Measurements from ENCODE around the gene SPINT3. TPM values are rescaled to one million over a fixed set of nuclear protein-coding genes. Genes with fewer than 3 reads are reported as not detected.
A peak's percentile ranks its signal among the peaks of the same experiment; 100 is the strongest.

The SPINT3 gene
- total and polyA plus RNA-seq, 11 donors, result not detected

DNA sequence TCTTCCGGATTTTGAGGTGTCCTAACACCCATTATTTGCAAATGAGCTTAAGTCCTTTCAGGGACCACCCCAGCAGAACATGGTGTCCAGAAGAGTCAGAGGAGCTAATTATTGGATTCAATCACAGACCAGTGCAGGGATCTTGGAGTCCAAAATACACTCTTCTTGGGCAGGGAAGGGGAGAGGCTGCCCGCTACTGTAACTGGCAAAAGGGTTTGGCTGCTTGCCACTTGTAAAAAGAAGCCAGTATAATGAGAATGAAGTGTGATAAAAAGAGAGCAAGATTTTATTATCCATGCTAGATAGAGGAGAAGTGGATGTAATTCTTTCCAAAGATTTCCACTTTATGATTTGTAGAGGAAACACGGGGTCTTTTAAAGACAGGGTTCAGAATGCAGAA is 19.3 kb downstream of the SPINT3 start:
- DNase-seq (no peak), ATAC-seq (no peak)
- WGBS, 4 donors, result 68 to 84% (median 73%) methylated on average over 3 of the region's 3 CpGs
- peaks cover 0 to 25% (median 6%) of the 10 kb centered on the region in 9 donors for H3K27me3 ChIP-seq
- H3K4me1 ChIP-seq, result no peaks in the 10 kb centered on the region
- intact Hi-C loops (cut with DNase I), result no loop called here
- H3K27ac ChIP-seq, result no peak overlapping the region
- TF ChIP-seq POLR2A (IDR thresholded peaks at IDR 0.05) (no peak), CTCF (IDR thresholded peaks at IDR 0.05) (no peak)
- H3K9me3 ChIP-seq, result no peaks in the 10 kb centered on the region
- no peak overlapping the region for H3K4me3 ChIP-seq
- H3K36me3 ChIP-seq, result no peaks in the 10 kb centered on the region

GRCh38 chr20:45495501-45495941 is 19.9 kb downstream of the SPINT3 start:
- WGBS, 4 donors, result 84 to 100% (median 85%) methylated on average over 1 of the region's 1 CpG
- no peaks in the 10 kb centered on the region for H3K9me3 ChIP-seq
- ATAC-seq (no peak), DNase-seq (no peak)
- no peaks in the 10 kb centered on the region for H3K36me3 ChIP-seq
- TF ChIP-seq CTCF (IDR thresholded peaks at IDR 0.05), result no peak
- TF ChIP-seq POLR2A (IDR thresholded peaks at IDR 0.05), result no peak
- H3K4me1 ChIP-seq, result no peaks in the 10 kb centered on the region
- H3K4me3 ChIP-seq, result no peak overlapping the region
- intact Hi-C loops (cut with DNase I), result no loop called here
- H3K27me3 ChIP-seq, result peaks cover 0 to 25% (median 6%) of the 10 kb centered on the region in 9 donors
- H3K27ac ChIP-seq, result no peak overlapping the region

DNA sequence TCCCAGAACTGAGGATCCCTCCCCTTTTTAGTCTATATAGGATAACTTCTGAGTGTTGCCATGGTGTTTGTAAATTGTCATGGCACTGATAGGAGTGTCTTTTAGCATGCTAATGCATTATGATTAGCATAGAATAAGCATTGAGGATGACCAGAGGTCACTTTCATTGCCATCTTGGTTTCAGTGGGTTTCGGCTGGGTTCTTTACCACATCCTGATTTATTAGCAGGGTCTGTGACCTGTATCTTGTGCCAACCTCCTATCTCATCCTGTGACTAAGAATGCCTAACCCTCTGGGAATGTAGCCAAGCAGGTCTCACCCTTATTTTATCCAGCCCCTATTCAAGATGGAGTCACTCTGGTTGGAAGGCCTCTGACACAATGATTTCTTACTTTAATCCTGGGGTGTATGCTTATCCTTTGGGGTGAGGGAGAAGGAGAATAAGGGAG is 26.3 kb downstream of the SPINT3 start:
- 49 to 78% (median 67%) methylated on average over 1 of the region's 1 CpG for WGBS, 4 donors
- H3K27me3 ChIP-seq, result peaks cover 0 to 26% (median 5%) of the 10 kb centered on the region in 9 donors
- ATAC-seq (no peak), DNase-seq (no peak)
- H3K4me1 ChIP-seq, result no peaks in the 10 kb centered on the region
- TF ChIP-seq POLR2A (IDR thresholded peaks at IDR 0.05) (no peak), CTCF (IDR thresholded peaks at IDR 0.05) (no peak)
- H3K4me3 ChIP-seq, result no peak overlapping the region
- intact Hi-C loops (cut with DNase I), result no loop called here
- H3K36me3 ChIP-seq, result no peaks in the 10 kb centered on the region
- H3K9me3 ChIP-seq, result no peaks in the 10 kb centered on the region
- no peak overlapping the region for H3K27ac ChIP-seq

DNA sequence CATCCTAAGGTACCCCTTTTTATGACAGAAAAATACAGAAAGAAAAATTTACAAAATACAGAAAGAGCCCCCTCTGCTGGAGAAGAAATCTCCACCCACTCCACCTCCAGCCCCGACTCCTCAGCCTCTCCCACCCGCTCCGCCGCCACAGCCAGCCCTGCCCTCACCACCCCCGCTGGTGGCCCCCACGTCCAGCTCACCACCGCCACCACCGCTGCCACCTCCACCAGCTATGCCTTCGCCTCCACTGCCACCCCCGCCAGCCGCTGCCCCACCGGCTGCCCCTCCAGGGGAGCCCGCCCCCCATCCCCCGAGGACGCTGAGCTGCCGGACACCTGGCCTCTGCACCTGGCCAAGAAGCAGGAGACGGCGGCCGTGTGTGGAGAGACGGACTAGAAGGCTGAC is 28.2 kb downstream of the SPINT3 start:
- intact Hi-C loops (cut with DNase I), result no loop called here
- ATAC-seq (no peak), DNase-seq (no peak)
- peaks cover 0 to 42% (median 5%) of the 10 kb centered on the region in 9 donors for H3K27me3 ChIP-seq
- no peak overlapping the region for H3K27ac ChIP-seq
- H3K4me1 ChIP-seq, result no peaks in the 10 kb centered on the region
- no peak for TF ChIP-seq POLR2A (IDR thresholded peaks at IDR 0.05)
- peak in 3 of 12 donors; percentile 7 to 15 (median 8) for TF ChIP-seq CTCF (IDR thresholded peaks at IDR 0.05)
- no peaks in the 10 kb centered on the region for H3K9me3 ChIP-seq
- H3K4me3 ChIP-seq, result no peak overlapping the region
- 21 to 42% (median 24%) methylated on average over 11 to 20 of the region's 20 CpGs for WGBS, 4 donors
- no peaks in the 10 kb centered on the region for H3K36me3 ChIP-seq
